BE2C (cell line): ENCODE measurements around the gene ELOVL6.

Source experiments
- DNase-seq: peaks from one replicate; pipeline ENCODE4 v3.0.0-alpha.2; 2020
- H3K27me3 ChIP-seq: fragments of 250-450 bp; sonication (Bioruptor Pico); 2 replicates; pipeline ENCODE4 v1.5.1; 2020; ENCODE audit warnings: mild to moderate bottlenecking
- H3K36me3 ChIP-seq: fragments of 250-450 bp; sonication (Bioruptor Pico); 2 replicates; pipeline ENCODE4 v1.5.1; 2020; ENCODE audit warnings: mild to moderate bottlenecking
- H3K4me1 ChIP-seq: fragments of 250-450 bp; sonication (Bioruptor Pico); 2 replicates; pipeline ENCODE4 v1.5.1; 2020
- H3K4me3 ChIP-seq: 2 replicates; pipeline ENCODE4 v1.5.1; 2011; ENCODE audit warnings: low read depth, low read length
- H3K9me3 ChIP-seq: fragments of 250-450 bp; sonication (Bioruptor Pico); 2 replicates; pipeline ENCODE4 v1.5.1; 2020
- CTCF ChIP-seq: IDR thresholded peaks from 2 replicates; pipeline ENCODE4 v1.5.1; 2012; ENCODE audit warnings: mild to moderate bottlenecking, low read depth, low read length

The ELOVL6 gene

GRCh38 chr4:110171971-110172370 is 26.4 kb downstream of the ELOVL6 start:
- Histone ChIP-seq H3K27me3 (no peaks in the 10 kb centered on the region), H3K36me3 (peaks cover 21% of the 10 kb centered on the region), H3K4me3 (no peak overlapping the region), H3K9me3 (no peaks in the 10 kb centered on the region), H3K4me1 (no peaks in the 10 kb centered on the region)
- no peak for TF ChIP-seq CTCF
- DNase-seq = no peak

- Histone ChIP-seq H3K27me3 (no peaks in the 10 kb centered on the region), H3K36me3 (peaks cover 21% of the 10 kb centered on the region), H3K9me3 (no peaks in the 10 kb centered on the region), H3K4me1 (peaks cover 8% of the 10 kb centered on the region), H3K4me3 (no peak overlapping the region)
- TF ChIP-seq CTCF = no peak
- no peak for DNase-seq
These were observed 27.6 kb downstream of the ELOVL6 start for GRCh38 chr4:110170861-110171260.

GRCh38 chr4:110165382-110166286 is 32.8 kb downstream of the ELOVL6 start:
- no peaks in the 10 kb centered on the region for H3K9me3 ChIP-seq
- H3K4me3 ChIP-seq = no peak overlapping the region
- peak; percentile 47 for DNase-seq
- H3K36me3 ChIP-seq = peaks cover 5% of the 10 kb centered on the region; the same call in 1 of the 2 replicates
- H3K4me1 ChIP-seq = peaks cover 16% of the 10 kb centered on the region
- no peak for TF ChIP-seq CTCF
- H3K27me3 ChIP-seq = no peaks in the 10 kb centered on the region

- H3K4me1 ChIP-seq = peaks cover 16% of the 10 kb centered on the region
- H3K9me3 ChIP-seq = no peaks in the 10 kb centered on the region
- TF ChIP-seq CTCF = no peak
These were observed 33.6 kb downstream of the ELOVL6 start for GRCh38 chr4:110164856-110165255.

GRCh38 chr4:110164251-110164650 is 34.2 kb downstream of the ELOVL6 start:
- no peak overlapping the region for H3K4me3 ChIP-seq
- H3K4me1 ChIP-seq = peaks cover 16% of the 10 kb centered on the region
- DNase-seq = no peak
- H3K36me3 ChIP-seq = no peaks in the 10 kb centered on the region
- no peaks in the 10 kb centered on the region for H3K27me3 ChIP-seq
- no peaks in the 10 kb centered on the region for H3K9me3 ChIP-seq
- no peak for TF ChIP-seq CTCF

More at GRCh38 chr4:110164856-110165255, 33.6 kb downstream of the ELOVL6 start:
- Histone ChIP-seq H3K27me3 (no peaks in the 10 kb centered on the region), H3K4me3 (no peak overlapping the region), H3K36me3 (no peaks in the 10 kb centered on the region)
- no peak for DNase-seq
